Fibroblast of upper back skin (primary cell): Measurements from ENCODE around the gene SIPA1.
"Not testable (repeated sequence)": the region's sequence is repeated elsewhere in the genome, so short reads cannot be mapped to it uniquely, and the experiment has no call there.

Experiments
- DNase-seq: peaks from one replicate; pipeline ENCODE4 v3.0.0-alpha.2; 2013

Gene SIPA1

GRCh38 chr11:65661599-65662246 lies 23.8 kb downstream of the SIPA1 start:
- DNase-seq = no peak

DNA sequence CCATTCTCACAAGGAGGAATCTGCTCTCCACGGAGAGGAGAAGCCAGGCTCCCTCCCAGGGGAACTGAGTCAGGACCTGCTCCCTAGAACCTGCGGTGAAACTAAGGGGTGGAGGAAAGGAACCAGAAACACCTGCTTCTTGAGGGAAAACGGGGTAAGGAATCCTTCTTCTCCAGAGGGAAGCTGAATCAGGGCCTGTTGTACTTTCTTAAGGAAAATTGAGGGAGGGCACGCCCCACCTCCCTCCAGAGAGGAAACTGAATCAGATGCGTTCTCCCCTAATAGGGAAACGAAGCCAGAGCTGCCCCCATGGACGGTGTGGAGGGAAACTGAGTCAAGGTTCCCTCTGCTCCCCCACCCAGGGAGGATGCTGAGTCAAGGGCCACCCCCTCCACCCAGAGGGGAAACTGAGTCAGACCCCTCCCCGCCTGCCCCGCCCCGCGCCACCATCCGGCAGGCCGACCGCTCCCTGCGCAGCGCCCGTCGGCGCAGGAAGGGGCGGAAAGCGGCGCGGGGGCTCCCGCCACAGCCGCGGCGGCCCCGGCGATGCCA lies 24.4 kb downstream of the SIPA1 start:
- peak; percentile 10 for DNase-seq

DNA sequence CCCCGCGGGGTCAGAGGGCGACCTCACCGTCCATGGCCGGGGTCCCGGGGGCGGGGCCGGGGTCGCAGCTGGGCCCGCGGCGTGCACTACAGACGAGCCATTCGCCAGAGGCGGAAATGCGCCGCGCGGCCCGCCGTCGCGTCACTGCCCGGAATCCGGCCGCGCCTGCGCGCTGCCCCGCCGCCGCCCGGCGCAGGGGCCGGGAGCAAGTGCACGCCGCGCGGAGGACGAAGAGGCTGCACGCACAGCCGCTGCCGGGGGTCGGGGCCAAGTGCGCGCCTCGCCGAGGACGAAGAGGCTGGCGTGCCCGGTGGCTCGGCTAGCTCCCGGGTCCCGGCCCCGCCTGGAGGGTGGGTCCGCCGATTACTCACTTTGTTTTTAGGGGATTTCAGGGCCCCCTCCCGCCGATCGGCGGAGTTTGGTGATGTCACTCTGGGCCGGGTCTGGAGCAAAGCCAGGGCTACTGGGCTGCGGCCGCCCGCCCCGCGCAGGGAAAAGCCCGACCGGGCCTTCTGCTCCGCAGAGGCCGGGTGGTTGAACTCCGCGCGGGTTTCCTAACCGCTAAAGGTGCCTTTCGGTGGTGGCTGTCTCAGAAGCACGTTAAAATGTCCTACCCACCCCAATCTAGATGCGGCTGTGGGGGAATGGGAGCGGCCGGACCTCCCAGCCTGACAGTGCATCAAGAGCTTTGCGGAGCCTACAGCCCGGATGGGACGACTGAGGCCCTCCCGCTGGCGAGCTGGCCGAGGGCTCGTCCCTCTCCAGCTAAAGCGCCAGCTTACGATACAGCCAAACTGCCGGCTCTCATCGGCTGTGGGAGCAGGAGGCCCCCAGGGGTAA lies 25.1 kb downstream of the SIPA1 start, which contains the start of gene RELA:
Gene RELA, minus strand, starts transcription at position 118 of the 840 bp plus-strand sequence. Its CDS starts 84 bp downstream, at position 34.
- peak; percentile 96 for DNase-seq

DNA sequence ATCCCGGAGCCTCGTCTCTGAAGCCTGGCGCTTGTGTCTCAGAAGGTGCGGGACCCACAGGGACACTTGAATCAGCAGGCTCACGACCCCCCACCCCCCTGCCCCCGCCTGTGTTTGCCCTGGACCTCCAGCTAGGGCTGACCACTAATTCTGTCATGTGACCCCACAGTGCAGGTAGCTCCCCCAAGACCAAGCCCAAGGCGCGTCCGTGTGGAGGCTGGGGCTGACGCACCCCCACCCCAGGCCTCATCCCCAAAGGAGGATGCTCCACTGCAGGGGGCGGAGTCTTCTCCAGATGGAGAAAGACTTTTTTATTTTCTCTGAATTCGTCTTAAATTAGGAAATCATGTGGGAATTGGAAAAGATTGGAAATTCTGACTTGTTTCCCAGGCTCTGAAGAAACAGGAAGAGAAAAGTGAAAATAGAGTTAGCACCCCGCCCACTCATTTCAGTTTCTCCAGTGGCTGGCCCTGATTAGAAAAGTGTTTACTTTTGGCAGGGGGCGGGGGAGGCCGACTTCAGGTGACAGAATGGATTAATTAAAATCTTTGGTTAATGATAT lies 25.8 kb downstream of the SIPA1 start:
- DNase-seq = peak; percentile 64

GRCh38 chr11:65672180-65672860 lies 34.4 kb downstream of the SIPA1 start:
- DNase-seq = no peak

- DNase-seq = no peak
Observed at GRCh38 chr11:65672982-65673381, 35.1 kb downstream of the SIPA1 start.

DNA sequence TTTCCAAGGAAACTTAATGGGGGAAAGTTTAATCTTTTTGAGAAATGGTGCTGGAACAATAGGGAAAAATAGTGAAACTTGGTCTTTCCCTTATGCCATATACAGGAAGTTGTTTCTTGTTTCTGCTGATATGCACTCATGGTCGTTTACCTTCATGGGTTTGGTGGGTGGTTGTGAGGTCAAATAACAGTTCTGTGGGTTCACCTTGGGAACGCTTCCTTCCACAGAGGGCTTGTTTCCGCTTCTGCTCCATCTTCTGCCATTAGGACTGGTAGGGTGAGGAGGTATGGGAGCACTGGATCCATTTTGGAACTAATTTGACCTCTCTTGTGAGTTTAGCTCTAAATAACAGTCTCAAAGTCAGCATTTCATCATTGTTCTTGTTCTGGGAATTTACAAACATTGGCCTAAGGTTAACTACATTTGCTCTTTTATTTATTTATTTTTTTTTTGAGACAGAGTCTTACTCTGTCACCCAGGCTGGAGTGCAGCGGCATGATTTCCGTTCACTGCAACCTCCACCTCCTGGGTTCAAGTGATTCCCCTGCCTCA lies 42.4 kb downstream of the SIPA1 start:
- no peak for DNase-seq

GRCh38 chr11:65683480-65683879 lies 45.6 kb downstream of the SIPA1 start:
- not testable (repeated sequence) for DNase-seq

- DNase-seq = no peak
Observed at GRCh38 chr11:65685981-65686380, 48.1 kb downstream of the SIPA1 start.

DNA sequence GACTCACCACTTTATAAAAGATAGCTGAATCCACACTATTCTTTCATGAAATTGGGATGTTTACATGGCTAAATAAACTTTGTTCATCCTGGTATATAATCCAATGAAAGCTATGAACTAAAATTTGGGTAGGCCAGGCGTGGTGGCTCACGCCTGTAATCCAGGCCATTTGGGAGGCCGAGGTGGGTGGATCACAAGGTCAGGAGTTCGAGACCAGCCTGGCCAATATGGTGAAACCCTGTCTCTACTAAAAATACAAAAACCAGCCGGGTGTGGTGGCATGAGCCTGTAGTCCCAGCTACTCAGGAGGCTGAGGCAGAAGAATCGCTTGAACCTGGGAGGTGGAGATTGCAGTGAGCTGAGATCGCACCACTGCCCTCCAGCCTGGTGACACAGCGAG lies 53.9 kb downstream of the SIPA1 start:
- not testable (repeated sequence) for DNase-seq

GRCh38 chr11:65692367-65692766 lies 54.5 kb downstream of the SIPA1 start:
- no peak for DNase-seq

DNA sequence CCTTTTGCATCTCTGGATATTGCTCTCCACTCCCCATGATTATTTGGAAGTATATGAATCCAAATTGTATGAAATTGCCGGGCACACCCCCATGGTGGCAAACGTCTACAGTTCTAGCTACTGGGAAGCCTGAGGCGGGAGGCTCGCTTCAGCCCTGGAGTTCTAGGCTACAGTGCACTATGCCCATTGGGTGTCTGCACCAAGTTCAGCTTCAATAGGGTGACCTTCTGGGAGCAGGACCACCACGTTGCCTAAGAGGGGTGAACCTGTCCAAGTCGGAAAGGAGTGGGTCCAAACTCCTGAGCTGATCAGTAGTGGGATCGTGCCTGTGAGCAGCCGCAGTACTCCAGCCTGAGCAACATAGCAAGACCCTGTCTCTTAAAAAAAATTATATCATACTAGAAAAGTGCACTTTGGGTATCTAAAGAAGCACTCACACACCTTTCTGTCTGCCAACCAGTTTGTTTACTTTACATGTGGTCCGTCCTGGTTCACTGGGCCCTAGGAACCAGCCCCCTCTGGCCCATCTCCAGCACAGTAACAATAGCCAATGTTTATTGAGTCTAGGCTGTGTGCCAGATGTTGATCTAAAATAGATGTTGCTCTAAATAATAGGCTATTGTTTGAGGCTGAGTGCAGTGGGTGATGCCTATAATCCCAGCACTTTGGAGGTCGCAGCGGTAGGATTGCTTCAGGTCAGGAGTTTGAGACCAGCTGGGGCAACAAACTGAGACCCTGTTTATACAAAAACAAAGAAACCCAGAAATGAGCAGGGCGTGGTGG lies 57.7 kb downstream of the SIPA1 start:
- DNase-seq = no peak

DNA sequence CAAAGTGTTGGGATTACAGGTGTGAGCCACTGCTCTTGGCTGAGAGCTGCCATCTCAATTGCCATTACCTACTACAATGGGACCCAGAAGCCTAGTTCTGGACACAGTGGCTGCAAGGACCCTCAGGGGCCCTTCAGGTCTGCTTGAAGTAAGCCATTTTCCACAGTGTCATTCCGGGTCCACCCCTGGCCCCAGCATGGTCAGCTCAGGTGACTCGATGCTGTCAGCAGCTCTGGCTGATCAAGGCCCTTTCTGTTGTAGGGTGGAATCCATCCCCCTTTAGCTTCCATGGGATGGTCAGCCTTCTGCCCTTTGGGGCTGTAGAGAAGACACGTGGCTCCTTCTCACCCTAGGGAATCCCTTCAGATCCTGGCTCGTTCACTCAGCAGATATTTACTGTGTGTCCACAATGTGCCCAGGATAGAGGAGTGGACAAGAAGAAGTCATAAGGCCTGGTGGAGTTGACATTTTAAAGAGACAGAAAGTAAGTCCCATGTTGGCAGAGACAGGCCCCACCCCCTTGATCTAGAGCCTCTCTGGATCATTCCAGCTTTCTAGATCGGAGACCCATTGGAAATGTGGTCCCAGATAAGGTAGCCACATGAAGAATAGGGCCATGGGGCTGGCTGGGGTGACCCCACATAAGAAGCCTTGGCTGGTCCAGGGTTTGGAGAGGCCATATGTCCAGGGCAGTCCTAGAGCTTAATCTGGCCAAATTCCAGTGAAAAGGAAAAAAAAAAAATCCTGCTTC lies 59.1 kb downstream of the SIPA1 start:
- DNase-seq = no peak

DNA sequence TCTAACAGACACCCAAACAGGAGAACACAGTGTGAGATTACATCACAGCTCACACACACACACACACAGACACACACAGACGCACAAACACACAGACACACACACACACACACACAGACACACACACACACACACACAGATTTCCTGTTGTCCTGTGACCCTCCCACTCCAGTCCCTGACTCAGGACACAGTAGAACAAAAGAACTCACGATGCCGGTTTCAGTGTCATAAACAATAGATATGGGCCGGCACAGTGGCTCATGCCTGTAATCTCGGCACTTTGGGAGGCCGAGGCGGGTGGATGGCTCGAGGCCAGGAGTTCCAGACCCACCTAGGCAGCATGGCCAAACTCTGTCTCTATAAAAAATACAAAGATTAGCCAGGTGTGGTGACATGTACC lies 60.3 kb downstream of the SIPA1 start:
- DNase-seq = no peak

DNA sequence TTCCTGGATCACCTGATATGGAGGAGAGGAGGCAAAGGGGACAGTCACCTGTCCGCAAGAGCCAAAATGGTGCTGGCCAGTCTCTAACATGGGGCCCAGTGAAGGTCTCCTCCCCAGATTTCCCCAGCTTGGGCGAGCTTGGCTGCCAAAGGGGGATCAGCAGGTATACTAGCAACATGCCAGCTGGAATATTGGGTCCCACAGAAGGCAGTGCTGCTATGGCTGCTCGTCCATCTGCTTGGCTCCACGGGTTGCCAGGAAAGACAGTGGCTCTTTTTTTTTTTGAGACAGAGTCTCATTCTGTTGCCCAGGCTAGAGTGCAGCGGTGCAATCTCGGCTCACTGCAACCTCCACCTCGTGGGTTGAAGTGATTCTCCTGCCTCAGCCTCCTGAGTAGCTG lies 61.4 kb downstream of the SIPA1 start:
- DNase-seq = no peak

- no peak for DNase-seq
Observed at GRCh38 chr11:65700399-65700798, 62.5 kb downstream of the SIPA1 start.
